ENCODE measurements around the gene C11orf68. TPM values are rescaled to one million over a fixed set of nuclear protein-coding genes. Genes with fewer than 3 reads are reported as not detected.

C11orf68 gene
- total RNA-seq, 1 donor: 44.8 TPM

DNA sequence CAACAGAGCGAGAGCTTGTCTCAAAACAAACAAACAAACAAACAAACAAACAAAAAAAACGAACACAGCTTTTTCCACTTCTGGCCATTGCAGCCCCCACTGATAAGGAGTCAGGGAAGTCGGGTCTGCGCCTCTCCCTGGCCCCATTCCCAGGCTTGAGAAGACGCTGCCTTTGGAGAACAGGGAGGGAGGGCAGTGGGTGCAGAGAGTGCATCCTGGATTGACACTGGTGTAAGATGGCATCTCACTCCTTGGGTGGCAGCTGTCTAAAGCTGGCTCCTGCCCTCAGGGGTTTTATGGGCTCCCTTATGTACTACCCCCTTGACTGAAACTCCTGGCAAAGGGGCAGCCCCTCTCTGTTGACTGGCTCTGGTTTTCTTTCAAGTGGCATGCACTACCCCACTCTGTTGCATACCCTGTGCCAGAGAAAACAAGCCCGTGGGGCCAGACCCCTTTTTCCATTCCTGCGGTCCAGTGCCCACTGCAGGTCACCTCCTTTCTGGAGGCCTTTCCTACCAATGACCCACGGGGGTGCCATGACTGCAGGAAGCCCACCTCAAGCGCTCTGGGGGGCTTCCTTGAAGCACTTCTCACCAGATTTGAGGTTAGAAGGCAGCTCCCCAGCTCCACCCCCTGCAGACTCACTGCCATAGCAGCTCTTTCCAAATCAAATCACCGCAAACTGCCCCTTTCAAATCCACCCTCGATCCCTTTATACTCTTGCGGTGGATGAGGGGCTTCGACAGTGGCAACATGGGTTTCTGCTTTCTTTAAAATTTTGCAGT is 13.1 kb upstream of the C11orf68 start:
- H3K4me3 ChIP-seq (ENCODE audit: low read depth, low read length): no peak overlapping the region
- DNase-seq (ENCODE audit: low read depth): no peak
- TF ChIP-seq, protein P1, sequence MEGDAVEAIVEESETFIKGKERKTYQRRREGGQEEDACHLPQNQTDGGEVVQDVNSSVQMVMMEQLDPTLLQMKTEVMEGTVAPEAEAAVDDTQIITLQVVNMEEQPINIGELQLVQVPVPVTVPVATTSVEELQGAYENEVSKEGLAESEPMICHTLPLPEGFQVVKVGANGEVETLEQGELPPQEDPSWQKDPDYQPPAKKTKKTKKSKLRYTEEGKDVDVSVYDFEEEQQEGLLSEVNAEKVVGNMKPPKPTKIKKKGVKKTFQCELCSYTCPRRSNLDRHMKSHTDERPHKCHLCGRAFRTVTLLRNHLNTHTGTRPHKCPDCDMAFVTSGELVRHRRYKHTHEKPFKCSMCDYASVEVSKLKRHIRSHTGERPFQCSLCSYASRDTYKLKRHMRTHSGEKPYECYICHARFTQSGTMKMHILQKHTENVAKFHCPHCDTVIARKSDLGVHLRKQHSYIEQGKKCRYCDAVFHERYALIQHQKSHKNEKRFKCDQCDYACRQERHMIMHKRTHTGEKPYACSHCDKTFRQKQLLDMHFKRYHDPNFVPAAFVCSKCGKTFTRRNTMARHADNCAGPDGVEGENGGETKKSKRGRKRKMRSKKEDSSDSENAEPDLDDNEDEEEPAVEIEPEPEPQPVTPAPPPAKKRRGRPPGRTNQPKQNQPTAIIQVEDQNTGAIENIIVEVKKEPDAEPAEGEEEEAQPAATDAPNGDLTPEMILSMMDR (IDR thresholded peaks at IDR 0.05; ENCODE audit: insufficient read depth, low read length): peak; percentile 5

DNA sequence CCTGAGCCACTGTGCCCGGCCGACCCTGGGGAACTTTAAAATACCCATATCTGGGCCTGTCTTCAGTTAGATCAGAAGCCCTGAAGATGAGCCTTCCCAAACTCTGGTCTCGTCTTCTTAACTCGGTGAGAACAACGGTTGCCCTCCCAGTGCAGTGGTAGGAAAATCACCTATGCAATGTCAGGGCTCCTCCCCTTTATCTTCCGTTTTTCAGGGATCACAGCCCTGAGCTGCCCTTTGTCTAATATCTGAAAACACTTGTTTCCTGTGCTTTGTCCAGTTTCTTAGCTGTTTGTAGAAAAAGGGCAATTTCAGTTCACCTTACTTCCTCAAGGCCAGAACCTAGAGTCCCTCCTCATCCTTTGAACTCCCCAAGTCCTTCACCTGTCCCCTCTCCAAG is 9.8 kb upstream of the C11orf68 start:
- H3K4me3 ChIP-seq (ENCODE audit: low read depth, low read length): no peak overlapping the region
- TF ChIP-seq, protein P1 (IDR thresholded peaks at IDR 0.05; ENCODE audit: insufficient read depth, low read length): no peak

DNA sequence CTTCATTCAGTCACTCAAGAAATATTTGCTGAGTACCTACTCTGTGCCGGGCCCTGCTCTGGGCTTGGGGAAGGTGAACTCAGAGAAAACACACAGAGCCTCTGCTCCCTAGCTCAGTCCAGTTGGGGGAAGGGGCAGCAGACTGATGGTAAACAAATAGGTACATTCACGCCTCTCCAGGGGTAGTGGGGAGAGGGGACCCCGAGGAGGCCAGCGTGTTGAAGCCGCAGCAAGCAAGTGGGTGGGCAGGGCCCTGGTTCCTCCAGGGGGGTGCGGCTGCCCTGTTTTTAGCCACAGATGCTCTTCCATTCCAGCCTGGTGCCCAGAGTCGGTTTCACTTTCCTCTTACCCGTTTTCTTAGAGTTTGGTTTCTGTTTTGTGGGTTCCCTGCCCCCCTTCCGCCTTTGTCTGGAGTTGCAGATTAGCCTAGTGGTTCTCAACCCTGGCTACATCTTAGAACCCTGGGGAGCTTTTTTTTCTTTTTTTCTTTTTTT is 9.1 kb upstream of the C11orf68 start:
- TF ChIP-seq, protein P1 (IDR thresholded peaks at IDR 0.05; ENCODE audit: insufficient read depth, low read length): no peak
- DNase-seq (ENCODE audit: low read depth): no peak
- no peak overlapping the region for H3K4me3 ChIP-seq (ENCODE audit: low read depth, low read length)

More for the DNA sequence above, 9.8 kb upstream of the C11orf68 start:
- no peak for DNase-seq (ENCODE audit: low read depth)

DNA sequence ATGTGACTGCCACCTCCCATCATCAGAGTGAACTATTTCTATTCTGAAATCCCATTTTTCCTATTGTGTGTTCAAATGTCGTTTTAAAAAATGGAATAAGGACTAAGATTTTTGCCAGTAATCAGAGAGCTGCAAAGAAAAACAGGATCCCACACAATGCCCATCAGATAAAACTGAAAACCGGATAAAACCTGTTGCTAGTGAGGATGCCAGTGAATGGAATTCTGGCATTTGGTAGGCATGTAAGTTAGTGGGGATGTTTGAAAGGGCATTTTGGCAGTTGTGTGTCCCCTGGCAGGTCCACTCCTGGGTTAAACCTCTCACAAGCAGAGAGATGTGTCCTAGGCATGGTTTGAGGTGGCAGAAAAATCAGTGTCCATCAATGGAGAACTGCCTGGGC is 6.5 kb upstream of the C11orf68 start:
- DNase-seq (ENCODE audit: low read depth): no peak
- TF ChIP-seq, protein P1 (IDR thresholded peaks at IDR 0.05; ENCODE audit: insufficient read depth, low read length): no peak
- no peak overlapping the region for H3K4me3 ChIP-seq (ENCODE audit: low read depth, low read length)

DNA sequence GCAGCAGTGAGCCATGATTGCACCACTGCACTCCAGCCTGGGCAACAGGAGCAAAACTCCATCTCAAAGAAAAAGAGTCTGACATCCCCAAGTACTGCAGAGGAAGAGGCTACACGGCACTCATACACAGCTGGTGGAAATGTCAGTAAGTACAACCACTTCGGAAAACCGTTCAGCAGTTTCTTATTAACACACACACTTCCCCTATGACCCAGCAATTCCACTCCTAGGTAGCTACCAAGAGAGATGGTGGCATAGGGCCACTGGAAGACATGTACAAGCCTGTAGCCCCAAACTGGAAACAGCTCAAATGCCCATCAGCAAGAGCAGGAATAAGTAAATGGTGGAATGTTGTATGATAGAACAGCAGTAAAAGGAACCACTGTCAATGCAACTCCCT is 3.7 kb upstream of the C11orf68 start:
- DNase-seq (ENCODE audit: low read depth): no peak
- TF ChIP-seq, protein P1 (IDR thresholded peaks at IDR 0.05; ENCODE audit: insufficient read depth, low read length): no peak
- no peak overlapping the region for H3K4me3 ChIP-seq (ENCODE audit: low read depth, low read length)

DNA sequence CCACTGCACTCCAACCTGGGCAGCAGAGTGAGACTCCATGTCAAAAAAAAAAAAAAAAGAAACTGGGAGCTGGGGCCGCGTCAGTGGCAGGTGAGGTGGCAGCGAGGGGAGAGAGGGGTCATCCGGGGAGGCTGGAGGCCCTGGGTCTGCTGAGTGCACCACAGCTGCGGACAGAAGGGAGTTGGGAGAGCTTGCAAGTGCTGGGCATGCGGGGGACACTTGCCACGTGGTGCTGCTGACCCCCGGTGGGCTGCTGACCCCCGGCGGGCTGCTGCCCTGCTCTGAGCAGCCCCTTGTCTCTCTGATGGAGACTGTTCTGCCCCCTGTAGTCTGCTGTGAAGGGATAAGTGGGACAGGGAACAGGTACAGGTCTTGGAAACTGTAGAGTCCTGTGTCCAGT is 3.0 kb upstream of the C11orf68 start:
- no peak for DNase-seq (ENCODE audit: low read depth)
- H3K4me3 ChIP-seq (ENCODE audit: low read depth, low read length): no peak overlapping the region
- TF ChIP-seq, protein P1 (IDR thresholded peaks at IDR 0.05; ENCODE audit: insufficient read depth, low read length): no peak

All from fibroblast of the aortic adventitia (primary cell).